GM12864 (cell line): ENCODE results near the gene TBC1D22A.

Experiments used
- DNase-seq: peaks from one replicate; pipeline ENCODE4 v3.0.0-alpha.2; 2011; ENCODE audit warnings: low read depth
- H3K4me3 ChIP-seq: 2 replicates; pipeline ENCODE4 v1.5.1; 2011; ENCODE audit warnings: mild to moderate bottlenecking, low read depth, low read length, control low read depth
- CTCF ChIP-seq: IDR thresholded peaks from 2 replicates; pipeline ENCODE4 v1.5.1; 2011; ENCODE audit warnings: low read depth, mild to moderate bottlenecking, moderate library complexity, low read length, control low read depth, inconsistent platforms; ENCODE audit errors: missing control alignments

Gene TBC1D22A

GRCh38 chr22:46758867-46759290 lies 3.6 kb upstream of the TBC1D22A start:
- no peak overlapping the region for H3K4me3 ChIP-seq
- TF ChIP-seq CTCF: peak; percentile 86
- DNase-seq: peak; percentile 58

GRCh38 chr22:46761017-46761416 lies 1.4 kb upstream of the TBC1D22A start:
- no peak for DNase-seq
- peak overlapping the region; percentile 95 for H3K4me3 ChIP-seq
- no peak for TF ChIP-seq CTCF

- DNase-seq: no peak
- no peak for TF ChIP-seq CTCF
- peak overlapping the region; percentile 95 for H3K4me3 ChIP-seq
Measured at GRCh38 chr22:46761539-46762237, 762 bp upstream of the TBC1D22A start.

GRCh38 chr22:46763051-46763705 lies 728 bp downstream of the TBC1D22A start:
- TF ChIP-seq CTCF: no peak
- peak; percentile 83 for DNase-seq
- H3K4me3 ChIP-seq: peak overlapping the region; percentile 95

GRCh38 chr22:46764140-46764680 lies 1.8 kb downstream of the TBC1D22A start:
- no peak for DNase-seq
- H3K4me3 ChIP-seq: peak overlapping the region; percentile 95
- TF ChIP-seq CTCF: no peak

- TF ChIP-seq CTCF: no peak
- no peak for DNase-seq
- peak overlapping the region; percentile 95 for H3K4me3 ChIP-seq
Measured at GRCh38 chr22:46764779-46765485, 2.5 kb downstream of the TBC1D22A start.
